Measurements from ENCODE around the gene CDC42EP4.

The CDC42EP4 gene

GRCh38 chr17:73255671-73256181 is 56.1 kb downstream of the CDC42EP4 start:
- DNase-seq (ENCODE audit: low read depth in 2 of 2) = peak in 1 of 2 donors; percentile 7

- no peak for DNase-seq (ENCODE audit: low read depth in 2 of 2)
Measured at GRCh38 chr17:73251871-73252270, 59.9 kb downstream of the CDC42EP4 start.

- DNase-seq (ENCODE audit: low read depth in 2 of 2) = no peak
Measured at GRCh38 chr17:73250851-73251640, 60.8 kb downstream of the CDC42EP4 start.

- DNase-seq (ENCODE audit: low read depth in 2 of 2) = no peak
Measured at GRCh38 chr17:73249700-73250099, 62.1 kb downstream of the CDC42EP4 start.

- no peak for DNase-seq (ENCODE audit: low read depth in 2 of 2)
Measured at GRCh38 chr17:73248532-73248931, 63.3 kb downstream of the CDC42EP4 start.

- no peak for DNase-seq (ENCODE audit: low read depth in 2 of 2)
Measured at GRCh38 chr17:73247726-73248125, 64.1 kb downstream of the CDC42EP4 start.

- DNase-seq (ENCODE audit: low read depth in 2 of 2) = no peak
Measured at GRCh38 chr17:73240561-73240960, 71.2 kb downstream of the CDC42EP4 start.

GRCh38 chr17:73237714-73238113 is 74.1 kb downstream of the CDC42EP4 start:
- DNase-seq (ENCODE audit: low read depth in 2 of 2) = no peak

- DNase-seq (ENCODE audit: low read depth in 2 of 2) = no peak
Measured at GRCh38 chr17:73234736-73235135, 77.1 kb downstream of the CDC42EP4 start.
